Retina (tissue), 1 donor: Measurements from ENCODE around the gene ZBTB26.
A peak's percentile ranks its signal among the peaks of the same experiment; 100 is the strongest.

Source experiments
- DNase-seq: peaks from one replicate; pipeline ENCODE4 v3.0.0-alpha.2; 2016

The ZBTB26 gene, protein sequence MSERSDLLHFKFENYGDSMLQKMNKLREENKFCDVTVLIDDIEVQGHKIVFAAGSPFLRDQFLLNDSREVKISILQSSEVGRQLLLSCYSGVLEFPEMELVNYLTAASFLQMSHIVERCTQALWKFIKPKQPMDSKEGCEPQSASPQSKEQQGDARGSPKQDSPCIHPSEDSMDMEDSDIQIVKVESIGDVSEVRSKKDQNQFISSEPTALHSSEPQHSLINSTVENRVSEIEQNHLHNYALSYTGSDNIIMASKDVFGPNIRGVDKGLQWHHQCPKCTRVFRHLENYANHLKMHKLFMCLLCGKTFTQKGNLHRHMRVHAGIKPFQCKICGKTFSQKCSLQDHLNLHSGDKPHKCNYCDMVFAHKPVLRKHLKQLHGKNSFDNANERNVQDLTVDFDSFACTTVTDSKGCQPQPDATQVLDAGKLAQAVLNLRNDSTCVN

DNA sequence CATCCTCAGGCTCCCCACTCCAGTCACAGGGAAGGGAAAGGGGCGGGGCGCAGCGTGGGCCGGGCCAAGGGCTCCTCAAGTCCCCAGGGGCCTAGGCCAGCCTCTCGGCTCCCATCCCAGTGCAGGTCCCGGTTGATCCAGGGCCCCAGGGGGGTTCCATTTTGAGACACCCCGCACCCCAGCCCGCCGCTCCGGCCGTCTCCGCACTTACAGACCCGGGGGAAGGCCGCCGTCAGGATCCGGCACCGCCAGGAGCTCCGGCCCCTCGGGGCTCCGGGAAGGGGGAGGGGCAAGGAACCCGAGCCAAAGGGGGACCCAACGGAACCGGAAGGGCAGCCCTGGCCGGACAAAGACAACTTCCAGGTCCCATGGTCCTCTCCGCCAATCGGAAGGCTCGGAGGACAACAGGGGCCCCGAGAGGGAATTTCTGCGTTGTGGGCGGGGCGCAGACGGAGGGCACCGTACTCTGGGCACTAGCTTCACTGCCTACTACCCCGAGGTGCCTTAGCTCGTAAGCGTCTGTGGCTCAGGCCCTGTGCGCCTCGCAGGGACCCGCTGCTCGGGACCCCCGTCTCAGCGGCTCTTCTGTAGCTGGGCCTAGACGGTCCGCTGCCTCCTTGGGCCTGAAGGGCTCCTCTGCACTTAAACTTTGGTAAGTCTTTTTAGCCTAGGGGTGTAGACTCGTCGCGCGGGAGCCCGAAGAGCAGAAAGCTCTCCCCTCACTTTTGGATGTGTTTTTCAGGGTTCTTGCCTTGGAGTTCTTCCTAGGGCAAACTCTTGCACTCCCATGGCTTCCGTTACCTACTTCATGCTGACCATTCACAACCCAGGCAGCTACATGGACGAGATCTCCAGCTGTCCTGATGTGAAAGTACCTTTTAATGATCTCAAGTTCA, at the start of gene ZBTB26:
Gene ZBTB26, minus strand, starts transcription at position 287 of the 896 bp plus-strand sequence. CDS start 11,578 bp downstream, outside the sequence.
- DNase-seq: peak; percentile 95

DNA sequence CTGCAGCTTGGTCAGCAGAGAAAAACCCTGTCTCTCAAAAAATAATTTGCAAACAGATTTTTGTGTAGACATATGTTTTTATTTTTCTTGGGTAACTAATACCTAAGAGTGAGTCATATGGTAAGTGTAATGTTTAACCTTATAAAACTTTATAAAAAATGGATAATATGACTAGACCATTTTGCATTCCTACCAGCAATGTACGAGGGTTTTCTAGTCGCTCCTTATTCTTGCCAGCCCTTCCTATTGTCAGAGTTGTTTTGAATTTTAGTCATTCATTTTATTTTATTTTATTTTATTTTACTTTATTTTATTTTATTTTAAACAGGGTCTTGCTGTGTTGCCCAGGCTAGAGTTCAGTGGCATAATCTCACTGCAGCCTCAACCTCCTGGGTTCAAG, 47.3 kb upstream of the ZBTB26 start:
- DNase-seq: no peak

DNA sequence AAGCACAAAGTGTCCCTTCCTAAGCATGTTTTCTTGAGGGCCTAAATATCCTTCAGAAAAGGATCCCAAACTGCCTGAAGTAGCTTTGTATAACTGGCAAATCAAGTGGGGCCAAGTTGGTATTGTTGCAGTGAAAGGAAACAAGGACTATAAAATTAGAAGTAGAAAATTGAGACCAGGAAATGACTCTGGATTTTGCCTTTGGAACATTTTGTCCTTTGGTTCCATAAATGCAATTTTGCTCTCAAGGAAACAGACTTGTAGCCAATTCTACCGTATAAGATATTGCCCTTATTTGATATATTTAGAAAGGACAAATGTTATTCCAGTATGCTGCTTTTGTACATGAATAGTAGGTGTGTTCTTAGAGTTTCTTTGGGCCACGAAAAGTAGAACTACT, 43.9 kb upstream of the ZBTB26 start:
- no peak for DNase-seq

DNA sequence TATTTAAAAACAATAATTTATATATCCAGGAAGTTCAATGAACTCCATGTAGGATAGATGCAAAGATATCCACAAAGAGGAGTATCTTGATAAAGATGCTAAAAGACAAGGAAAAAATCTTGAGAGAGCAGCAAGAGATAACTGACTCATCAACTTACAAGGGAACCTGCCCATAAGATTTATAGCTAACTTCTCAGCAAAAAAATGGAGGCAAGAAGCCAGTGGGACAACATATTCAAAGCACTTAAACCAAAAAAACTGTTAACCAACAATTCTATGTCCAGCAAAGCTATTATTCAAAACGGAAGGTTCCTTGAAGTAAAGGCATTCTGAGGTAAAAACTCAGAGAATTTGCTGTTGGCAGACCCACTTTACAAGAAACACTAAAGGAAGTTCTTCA, 29.8 kb upstream of the ZBTB26 start:
- DNase-seq: no peak

DNA sequence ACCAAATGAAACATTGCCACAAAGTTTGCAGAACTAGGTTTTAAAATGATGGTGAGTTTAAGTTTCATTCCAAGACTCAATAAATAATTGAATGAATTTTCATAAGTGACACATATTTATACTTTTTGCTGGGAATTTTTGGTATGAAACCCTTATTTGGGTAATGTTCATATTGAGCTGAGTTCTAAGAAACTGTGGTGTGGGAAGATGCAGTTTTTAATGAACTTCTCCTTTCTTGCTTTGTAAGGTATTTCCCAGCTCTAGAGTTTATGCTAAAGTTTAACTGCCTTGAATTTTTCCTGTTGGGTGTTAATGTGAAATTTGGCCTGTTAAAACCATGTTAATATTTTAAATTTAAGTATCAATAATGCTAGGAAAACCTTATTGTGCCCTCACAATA, 24.6 kb upstream of the ZBTB26 start:
- no peak for DNase-seq

DNA sequence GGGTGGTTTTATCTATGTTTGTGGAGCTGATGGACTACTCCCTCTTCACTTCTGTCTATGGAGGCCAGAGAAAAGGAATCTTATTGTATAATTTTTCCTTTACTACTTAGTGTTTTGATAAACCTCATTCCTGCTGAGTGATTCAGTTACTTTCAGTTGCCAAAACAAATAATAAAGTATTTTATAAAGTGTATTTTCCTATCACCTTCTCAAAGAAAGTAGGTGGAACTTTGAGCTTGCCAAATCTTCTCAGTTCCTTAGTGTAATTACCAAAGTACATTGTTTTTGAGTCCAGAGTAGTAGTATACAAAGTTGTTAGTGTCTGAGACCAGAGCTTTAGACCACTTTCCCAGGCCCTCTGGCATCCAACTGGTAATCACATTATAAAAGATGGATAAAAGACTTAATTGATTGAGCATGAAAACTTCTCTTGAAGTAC, 23.0 kb upstream of the ZBTB26 start:
- DNase-seq: no peak

DNA sequence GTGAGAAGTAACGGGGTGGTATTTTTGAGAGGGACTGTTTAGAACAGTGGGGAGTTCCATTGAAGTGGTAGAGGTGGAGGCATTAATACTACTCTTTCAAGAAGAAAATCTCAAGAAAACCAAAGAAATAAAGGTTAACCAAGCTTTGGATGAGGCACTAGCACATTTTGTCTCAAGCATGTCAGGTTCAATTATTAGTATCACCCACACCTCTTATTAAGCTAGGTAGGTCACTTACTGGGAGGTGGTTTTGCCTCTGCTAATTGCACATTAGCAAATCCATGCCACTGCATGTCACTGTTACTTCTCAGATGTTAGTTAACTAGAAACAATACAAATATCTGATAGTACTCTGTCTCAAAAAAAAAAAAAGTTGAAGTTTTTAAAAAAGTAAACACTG, 19.7 kb upstream of the ZBTB26 start:
- no peak for DNase-seq

DNA sequence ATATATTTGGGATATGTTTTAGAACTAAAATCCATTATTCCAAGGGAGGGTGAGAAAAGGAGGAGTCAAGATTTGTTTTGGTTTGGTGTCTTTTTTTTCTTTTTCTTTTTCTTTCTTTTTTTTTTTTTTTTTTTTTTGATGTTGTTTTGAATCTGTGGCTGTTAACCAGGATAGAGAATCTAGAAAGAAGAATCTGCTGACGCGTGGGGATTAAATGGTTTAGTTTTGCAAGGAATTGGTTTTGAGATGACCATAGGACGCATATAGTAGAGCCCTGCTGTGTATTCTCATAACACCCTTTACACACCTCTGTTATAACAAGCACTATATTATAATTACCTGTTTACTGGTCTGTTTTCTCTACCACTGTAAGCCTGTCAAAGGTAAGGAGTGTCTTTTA, 19.0 kb upstream of the ZBTB26 start:
- DNase-seq: no peak

DNA sequence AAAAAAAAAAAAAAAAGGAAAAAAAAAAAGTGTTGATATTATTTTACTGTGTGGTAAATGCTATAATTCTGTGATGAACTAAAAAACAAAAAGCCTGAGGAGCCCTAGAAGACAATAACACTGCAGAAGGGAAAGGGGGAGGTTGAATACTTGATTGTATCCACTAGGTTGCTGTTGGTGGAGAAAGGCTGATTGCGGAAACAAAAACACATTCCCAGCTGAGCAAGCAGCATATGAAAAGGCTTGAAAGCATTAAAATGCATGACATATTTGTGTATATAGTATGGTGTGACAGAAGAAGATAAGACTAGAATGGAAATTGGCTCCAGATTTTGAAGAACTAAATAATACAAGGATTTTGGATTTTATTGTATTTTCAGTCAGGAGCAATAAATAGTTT, 18.4 kb upstream of the ZBTB26 start:
- DNase-seq: no peak

DNA sequence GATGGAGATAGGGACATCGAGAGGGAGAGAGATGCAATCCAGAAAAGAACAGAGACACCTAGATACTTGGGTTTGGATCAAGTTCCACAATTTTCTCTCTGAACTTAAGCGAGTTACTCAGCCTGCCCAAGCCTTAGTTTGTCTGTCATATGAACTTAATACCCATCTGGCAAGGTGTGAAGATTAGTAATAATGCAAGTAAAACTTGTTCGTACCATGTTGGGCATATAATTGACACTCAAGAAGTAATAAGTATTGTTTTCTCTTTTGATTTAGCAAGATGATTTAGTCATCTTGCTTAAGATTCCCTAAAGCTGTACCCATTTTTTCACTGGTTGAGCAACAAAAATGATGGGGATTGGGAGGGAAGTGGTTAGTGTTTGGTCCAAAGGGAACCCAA, 17.0 kb upstream of the ZBTB26 start:
- no peak for DNase-seq

DNA sequence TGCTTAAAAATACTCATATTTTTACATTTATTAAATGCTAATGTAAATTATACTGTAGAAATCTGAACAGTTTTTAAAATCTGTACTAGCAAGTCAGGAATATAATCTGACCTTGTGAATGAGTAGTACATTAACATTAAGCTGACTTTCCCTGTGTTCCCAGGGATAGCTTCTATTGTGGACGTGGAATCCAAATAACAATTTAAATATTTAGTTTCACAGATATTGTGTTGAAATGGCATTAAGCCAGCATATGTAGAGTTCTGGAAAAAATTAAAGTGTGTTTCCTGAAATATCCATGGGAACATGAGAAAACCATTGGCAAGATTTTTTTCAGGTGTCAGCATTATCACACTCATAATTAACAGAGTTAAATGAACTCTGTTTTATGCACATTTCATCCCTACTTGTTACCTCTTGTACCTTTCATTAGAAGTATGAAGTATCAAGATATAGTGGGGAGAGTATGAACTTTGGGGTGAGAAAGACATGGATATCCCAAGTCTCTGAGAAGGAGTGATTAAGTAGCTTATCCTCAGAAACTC, 15.2 kb upstream of the ZBTB26 start:
- no peak for DNase-seq

DNA sequence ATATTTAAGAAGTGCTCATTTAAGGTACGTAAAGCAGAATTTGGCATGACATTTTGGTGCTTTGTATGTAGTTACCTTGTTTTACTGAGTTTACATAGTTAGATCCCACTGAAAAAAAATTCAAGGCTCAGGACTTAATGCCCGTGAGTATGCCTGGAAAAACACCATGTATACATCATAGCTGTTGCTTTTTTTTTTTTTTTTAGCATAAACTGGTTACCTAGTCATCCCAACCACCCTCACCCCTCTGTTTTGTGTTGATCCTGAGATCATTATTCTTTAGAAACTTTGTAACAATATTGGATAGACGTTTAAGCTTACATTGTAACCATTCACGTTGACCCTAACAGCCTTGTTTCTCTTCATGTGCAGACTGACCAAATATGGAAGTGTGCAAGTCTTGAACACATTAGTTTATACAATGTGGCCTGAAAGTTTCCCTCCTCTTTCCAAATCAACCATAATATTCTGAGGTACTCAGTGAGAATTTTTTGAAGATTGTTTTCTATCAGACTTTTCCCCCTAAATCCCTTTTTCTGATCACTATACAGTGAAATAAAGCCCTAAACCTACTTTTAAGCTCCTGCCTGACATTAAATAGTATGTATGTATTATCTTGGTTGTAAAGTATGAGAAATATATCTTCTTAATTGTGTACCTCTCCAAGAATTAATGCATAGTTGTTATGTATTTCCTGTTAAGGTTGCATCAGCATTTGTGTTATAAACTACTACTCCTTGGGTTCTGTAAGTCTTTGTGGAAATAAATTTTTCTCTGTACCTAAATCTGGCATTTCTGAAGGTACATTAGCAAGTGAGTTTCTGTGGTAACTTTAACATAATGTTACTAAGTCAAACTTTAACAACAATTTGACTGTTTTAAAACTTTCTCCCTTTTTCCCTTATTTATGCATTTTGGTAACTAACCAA, 13.9 kb upstream of the ZBTB26 start:
- no peak for DNase-seq

DNA sequence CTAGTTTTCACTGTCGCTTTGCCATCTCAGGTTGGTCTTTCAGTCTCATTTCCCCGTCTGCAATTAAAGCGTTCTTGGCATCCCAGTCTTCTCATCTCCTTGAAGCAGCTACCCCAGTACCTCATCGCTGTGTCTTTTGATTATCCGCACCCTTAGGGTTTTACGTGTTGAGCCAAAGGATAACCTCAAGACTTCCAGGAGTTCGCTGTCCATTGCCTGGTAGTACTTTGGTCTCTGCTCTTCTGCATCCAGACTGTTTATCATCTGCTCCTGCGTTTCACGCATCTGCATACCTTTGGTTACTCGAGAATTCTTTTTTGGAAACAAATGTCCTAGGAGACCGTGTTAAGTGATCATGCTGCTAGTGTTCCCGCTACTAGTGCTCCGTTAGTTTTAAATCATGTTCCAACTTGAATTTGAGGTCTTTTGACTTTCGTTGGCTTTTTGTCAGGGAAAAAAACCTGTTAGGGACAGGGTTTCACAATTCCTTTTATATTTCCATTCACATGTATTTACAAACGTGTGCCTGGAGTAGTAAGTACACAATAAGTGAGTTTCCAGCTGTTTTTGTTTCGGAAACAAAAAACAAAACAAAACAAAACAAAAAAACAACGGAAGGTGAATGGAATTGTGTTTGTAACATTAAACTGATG, 10.4 kb upstream of the ZBTB26 start:
- DNase-seq: no peak

DNA sequence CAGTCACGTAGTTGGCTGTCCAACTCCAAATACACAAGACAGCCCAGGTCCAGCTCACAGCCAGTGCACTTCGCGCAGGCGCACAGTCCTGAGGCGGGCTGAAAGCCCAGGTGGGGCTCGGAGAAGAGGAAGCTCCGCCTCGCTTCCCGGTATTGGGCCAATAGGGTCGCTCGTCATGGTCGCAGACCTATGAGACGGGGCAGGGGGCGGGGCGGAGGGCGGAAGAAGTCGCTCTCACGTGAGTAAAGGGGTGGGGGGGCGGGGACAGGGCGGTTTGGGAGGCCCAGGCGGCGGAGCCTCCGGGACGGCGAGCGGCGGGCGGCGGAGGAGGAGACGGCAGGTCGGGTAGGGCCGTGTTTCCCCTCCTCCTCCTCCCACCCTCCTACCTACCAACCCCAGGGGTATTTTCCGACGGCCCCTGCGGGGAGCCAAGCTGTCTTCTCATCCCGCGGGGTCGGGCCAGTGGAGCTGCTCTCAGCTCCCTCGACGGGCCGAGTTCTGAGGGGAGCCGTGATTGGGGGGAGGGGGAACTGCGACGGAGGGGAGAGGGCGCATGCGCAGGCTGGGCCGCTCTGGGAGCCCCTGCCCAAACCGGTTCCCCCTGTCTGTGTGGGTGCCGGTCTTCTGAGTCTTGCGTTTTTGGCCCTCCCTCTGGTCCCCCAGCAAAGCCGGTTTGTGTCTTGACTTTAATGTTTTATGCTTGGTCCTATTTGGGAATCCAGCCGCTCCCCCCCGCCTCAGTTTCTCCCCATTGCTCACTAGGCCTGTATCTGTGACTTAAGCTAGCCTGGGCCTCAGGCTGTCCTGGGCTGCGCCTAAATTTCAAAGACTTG, 9.7 kb upstream of the ZBTB26 start, which contains the start of gene RABGAP1:
Gene RABGAP1, plus strand, starts transcription at position 272 of the 833 bp plus-strand sequence. CDS start 16,040 bp downstream, outside the sequence.
- DNase-seq: peak; percentile 95

DNA sequence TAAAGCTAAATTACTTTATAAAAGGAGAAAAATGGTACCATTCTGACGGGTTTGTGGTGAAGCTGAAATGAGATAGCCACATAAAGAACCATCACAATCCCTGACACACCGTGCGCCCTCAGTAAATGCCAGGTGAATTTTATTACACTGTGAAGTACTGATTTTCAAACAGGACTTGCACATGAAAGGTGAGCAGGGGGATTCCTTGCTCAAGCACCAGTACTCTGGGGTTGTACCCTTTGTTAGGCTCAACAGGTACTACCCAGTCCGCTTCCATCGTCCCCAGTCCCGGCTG, 9.1 kb upstream of the ZBTB26 start:
- DNase-seq: no peak

DNA sequence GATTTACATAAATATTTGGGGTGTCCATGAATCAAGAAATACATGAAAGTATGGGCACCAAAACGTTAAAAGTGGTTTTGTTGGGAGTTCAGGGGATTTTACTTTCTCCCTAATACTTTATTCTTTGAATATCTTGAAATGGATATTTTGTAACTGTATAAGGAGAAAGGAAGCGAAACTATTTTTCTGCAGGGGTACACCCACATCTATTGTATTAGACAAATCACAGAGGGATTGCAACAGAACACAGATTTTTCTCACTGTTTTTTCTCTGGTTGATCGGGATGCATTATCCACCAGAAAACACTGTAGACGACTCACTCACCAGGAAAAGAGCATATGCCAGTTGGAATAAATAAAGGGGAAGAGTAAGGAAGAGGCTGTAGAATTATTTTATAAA, 8.3 kb upstream of the ZBTB26 start:
- no peak for DNase-seq

DNA sequence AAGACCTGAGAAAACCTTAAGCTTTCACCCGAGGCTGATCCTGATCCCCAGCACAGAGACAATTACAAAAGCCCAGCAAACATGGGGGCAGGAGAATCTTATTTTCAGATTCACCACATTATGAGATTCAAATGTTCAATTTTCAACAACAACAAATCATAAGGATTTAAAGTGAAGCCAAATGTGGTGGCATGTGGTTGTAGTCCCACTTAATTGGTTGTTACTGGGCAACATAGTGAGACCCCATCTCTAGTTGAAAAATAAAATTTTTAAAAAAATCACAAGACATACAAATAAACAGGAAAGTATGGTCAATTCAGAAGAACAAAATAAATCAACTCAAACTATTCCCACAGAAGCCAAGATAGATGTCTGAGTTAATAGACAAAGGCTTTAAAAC, 5.6 kb upstream of the ZBTB26 start:
- DNase-seq: no peak

DNA sequence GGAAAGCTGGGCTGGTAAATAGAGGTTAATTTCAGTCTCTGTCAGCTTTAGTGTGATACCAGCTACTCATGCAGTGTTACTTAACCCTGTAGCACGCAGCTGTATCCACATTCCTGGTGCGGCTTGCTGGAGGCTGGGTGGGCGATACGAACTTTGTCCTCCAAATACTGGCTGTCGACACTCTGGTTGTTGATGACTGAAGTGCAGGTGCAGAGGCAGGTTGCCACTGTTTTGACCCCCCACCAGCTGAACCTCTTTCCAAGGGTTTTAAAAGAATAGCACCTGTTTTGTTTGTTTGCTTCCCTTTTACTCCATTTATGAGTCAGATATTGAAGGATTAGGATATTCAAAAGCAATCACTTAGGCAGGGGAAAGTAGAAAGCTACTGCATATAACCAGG, 5.2 kb upstream of the ZBTB26 start:
- DNase-seq: no peak

DNA sequence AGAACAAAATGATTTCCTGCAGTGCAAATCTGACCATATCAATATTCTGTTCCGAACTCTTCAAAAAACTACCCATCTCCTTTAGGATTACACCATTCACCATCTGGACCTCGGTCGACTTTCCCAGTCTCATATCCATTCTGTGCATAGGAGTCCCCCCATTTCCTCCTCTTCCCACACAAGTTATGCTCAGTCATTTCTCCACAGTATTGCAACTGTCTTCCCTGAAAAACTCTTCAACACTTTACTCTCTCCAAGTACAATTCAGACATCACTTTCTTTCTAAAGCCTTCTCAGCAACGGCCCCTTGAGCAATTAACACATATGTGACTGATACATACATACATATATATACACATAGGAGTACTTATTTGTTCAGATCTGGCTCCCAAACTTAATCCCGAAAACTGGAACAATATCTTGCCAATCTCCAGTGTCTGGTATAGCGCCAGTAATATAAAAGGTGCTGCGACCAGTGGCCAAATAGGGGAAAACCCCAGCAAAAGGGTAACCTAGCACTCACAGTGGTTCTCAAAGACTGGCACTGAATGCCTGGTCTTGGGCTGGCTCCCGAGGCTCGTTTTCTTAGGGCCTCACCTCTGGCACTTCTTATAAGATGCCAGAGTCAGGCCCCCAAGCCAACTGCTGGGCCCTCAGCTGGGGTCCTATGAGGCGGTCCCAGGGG, 629 bp downstream of the ZBTB26 start:
- DNase-seq: no peak

DNA sequence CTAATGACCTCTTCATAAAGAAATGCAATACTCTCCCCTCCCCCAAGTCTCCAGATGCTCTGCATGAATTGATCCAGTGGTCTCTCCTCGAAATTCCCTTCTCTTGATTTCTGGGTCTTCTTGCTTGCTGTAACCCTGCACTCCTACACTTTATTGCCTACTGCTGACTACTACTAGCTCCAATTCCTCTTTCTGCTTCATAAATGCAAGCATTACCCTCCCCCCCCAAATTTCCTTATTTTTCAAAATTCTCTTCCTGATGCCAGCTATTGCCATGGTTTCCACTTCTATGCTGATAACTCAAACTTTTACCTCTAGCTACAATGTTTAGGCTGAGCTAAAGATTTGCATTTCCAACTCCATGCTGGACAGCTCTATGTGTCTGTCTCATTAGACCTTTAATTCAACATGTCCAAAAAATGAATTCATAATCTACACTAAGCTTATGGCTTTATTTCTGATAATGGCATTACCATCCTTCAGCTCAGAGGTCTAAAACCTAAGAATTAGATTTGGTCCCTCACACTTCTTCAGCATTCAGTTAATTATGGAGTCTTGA, 1.4 kb downstream of the ZBTB26 start:
- no peak for DNase-seq
